ENCODE measurements around the gene STRN3.
"Not testable (repeated sequence)": the region's sequence is repeated elsewhere in the genome, so short reads cannot be mapped to it uniquely, and the experiment has no call there.

STRN3 gene, protein sequence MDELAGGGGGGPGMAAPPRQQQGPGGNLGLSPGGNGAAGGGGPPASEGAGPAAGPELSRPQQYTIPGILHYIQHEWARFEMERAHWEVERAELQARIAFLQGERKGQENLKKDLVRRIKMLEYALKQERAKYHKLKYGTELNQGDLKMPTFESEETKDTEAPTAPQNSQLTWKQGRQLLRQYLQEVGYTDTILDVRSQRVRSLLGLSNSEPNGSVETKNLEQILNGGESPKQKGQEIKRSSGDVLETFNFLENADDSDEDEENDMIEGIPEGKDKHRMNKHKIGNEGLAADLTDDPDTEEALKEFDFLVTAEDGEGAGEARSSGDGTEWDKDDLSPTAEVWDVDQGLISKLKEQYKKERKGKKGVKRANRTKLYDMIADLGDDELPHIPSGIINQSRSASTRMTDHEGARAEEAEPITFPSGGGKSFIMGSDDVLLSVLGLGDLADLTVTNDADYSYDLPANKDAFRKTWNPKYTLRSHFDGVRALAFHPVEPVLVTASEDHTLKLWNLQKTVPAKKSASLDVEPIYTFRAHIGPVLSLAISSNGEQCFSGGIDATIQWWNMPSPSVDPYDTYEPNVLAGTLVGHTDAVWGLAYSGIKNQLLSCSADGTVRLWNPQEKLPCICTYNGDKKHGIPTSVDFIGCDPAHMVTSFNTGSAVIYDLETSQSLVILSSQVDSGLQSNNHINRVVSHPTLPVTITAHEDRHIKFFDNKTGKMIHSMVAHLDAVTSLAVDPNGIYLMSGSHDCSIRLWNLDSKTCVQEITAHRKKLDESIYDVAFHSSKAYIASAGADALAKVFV

GRCh38 chr14:31026077-31026449 is at the start of gene STRN3:
TSS of gene STRN3 (minus strand) at chr14:31026379. CDS start at chr14:31026185, 194 bp downstream.
- no peak for DNase-seq

DNA sequence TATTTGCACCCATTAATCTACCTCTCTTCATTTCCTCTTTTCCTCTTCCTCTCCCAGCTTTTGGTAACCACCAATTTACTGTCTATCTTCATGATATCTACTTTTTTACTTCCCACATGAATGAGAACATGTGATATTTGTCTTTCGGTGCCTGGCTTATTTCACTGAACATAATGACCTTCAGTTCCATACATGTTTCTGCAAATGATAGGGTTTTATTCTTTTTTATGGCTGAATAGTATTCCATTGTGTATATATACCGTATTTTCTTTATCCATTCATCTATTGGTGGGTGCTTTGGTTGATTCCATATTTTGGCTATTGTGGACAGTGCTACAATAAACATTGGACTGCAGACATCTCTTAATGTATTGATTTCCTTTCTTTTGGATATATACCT is 49.0 kb upstream of the STRN3 start:
- DNase-seq = no peak

DNA sequence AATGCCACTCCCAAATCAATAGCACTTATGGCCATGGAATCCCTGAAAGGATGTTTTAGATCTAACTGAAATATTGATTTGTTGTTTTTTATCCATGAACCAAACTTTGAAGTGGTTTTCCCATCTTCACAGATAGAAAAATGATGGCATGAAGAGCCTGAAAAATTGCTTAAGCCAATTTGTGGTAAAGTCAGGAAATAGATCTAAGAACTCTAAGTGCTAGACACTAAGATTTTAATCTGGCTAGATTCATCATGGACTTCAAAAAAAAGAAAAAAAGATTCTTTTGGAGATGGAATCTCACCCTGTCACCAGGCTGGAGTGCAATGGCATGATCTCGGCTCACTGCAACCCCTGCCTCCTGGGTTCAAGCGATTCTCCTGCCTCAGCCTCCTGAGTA is 45.0 kb upstream of the STRN3 start:
- DNase-seq = no peak

- DNase-seq = no peak
Observed at GRCh38 chr14:31070431-31070830, 44.3 kb upstream of the STRN3 start.

DNA sequence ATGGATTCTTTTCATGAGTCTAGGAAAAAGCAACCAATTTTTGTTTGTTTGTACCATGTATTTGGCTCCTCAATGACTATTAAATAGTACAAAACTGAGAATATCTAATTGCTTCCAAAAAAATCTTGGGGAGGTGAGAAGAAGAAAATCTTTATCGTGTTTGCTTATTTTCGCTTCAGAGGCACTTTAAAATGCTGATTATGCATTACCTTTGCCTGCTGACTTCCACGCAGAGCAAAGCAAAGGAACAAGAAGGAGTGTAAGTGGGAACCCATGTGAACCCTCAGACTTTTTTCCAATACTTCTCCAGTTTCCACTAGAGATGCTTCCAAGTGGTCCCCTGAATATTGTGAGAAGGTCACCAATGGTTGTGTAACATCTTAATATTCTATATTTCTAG is 43.2 kb upstream of the STRN3 start:
- no peak for DNase-seq

DNA sequence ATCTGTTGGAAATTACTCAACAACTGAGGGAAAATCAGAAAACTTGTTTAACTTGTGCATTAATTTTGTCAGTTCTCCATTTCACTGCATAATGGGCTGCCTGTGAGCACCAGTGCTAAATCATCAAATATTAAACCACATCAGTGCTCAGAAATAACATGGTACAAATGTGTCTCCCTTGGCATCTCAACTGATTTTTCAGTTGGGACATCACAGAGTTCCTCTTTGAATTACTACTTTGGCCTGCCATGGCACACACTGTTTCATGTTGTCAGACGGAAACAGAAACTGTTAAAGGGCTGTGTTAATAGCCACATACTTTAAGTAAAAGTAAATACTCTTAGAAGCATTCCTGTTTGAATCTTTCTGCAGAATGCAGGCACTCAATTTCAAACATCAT is 42.1 kb upstream of the STRN3 start:
- no peak for DNase-seq

GRCh38 chr14:31062908-31063307 is 36.7 kb upstream of the STRN3 start:
- DNase-seq = not testable (repeated sequence)

GRCh38 chr14:31060253-31060875 is 34.2 kb upstream of the STRN3 start:
- DNase-seq = no peak

DNA sequence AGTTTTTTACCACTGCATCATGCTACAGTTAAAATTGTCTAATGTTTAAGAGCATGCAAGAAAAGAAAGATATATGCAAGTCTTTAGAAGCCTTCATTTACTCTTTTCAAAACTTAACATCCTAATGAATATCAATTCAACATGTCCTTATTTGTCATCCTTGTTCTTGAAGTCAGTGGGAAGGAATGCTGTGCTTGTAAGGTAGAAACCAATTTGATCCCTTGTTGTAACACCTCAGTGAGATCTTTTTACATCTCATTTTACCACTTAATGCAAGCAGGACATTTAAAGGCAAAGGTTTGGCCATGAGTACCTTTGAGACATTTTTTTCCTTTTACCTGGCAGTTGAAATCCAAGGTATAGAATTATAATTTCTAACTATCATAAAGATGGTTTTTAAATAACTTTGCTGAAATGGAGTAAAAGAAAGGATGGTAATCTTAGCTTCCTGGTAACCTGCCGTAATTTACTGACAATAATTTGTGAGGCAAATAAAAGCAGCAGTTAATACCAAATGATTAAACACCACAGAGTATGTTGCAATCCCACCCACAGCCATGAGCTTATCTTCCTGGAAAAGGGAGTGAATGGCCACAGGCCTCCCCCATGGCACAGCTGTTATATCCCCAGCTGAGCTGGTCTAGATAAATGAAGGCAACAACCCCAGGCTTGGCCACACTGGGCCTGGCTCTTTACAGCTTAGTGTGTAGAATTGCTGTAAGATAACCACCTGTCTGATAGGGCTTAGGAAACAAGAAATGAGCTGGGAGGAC is 33.2 kb upstream of the STRN3 start:
- no peak for DNase-seq

DNA sequence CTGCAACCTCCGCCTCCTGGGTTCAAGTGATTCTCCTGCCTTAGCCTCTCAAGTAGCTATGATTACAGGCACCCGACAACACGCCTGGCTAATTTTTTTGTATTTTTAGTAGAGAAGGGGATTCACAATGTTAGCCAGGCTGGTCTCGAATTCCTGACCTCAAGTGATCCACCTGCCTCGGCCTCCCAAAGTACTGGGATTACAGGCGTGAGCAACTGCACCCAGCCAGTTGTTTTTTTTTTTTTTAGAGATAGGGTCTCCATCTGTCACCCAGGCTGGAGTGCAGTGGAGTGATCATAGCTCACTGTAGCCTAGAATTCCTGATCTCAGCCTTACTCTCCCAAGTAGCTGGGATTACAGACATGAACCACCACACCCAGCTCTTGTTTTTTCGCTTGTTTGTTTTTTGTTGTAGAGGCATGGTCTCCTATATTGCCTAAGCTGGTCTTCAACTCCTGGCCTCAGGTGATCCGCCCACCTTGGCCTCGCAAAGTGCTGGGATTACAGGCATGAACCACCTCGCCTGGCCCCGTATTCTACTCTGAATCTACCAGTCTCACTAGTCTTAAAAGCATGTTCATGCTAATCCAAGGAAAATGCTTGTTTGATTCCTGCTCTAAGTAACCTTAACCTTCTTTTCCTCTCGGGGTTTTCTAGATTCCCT is 31.7 kb upstream of the STRN3 start:
- no peak for DNase-seq

DNA sequence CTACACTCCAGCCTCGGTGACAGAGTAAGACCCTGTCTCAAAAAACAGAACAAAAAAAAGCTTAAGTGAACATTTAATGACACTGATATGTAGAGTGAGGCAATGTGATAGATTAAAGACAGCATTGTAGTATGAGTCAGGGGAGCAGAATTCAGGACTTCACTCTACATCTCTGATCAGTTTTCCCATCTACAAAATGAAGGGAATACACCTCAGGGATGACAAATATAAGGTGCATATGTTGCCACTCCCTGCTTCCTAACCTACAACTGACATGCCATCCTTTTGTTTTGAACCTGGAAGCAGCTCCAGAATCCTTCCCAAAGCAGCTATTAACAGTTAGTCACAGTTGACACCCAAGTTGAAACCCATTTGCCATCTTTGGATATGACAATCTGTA is 30.9 kb upstream of the STRN3 start:
- DNase-seq = no peak

DNA sequence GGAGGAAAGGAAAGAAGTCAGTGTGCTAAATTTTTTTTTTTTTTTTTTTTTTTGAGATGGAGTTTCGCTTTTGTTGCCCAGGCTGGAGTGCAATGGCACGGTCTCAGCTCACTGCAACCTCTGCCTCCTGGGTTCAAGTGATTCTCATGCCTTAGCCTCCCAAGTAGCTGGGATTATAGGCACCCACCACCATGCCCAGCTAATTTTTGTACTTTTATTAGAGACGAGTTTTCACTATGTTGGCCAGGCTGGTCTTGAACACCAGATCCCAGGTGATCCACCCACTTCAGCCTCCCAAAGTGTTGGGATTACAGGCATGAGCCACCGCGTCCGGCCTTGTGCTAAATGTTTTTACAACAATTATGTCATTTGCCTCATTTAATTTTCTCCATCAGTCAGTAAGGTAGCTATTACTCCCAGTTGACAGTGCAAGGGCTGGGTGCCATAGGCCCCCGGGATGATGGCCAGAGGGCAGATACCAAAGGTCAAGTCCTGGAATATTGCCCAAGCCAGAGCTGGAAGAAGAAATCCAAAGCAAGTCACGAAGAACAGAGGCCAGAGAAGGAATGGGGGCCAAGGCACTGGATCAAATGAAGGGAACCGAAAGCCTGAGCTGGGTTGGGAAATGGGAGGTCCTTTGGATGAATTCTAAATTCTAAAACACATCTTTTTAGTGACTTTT is 26.9 kb upstream of the STRN3 start:
- DNase-seq = not testable (repeated sequence)

- DNase-seq = no peak
Observed at GRCh38 chr14:31051511-31051910, 25.3 kb upstream of the STRN3 start.

GRCh38 chr14:31051023-31051422 is 24.8 kb upstream of the STRN3 start:
- DNase-seq = no peak

DNA sequence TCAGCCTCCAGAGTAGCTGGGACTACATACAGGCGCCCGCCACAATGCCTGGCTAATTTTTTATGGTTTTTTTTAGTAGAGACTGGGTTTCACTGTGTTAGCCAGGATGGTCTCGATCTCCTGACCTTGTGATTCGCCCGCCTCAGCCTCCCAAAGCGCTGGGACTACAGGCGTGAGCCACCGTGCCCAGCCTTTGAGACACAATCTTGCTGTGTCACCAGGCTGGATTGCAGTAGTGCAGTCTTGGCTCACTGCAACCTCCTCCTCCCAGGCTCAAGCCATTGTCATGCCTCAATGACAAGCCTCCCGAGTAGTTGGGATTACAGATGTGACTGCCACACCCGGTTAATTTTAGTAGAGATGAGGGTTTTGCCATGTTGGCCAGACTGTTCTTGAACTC is 21.3 kb upstream of the STRN3 start:
- DNase-seq = no peak

- DNase-seq = no peak
Observed at GRCh38 chr14:31045501-31046080, 19.4 kb upstream of the STRN3 start.

DNA sequence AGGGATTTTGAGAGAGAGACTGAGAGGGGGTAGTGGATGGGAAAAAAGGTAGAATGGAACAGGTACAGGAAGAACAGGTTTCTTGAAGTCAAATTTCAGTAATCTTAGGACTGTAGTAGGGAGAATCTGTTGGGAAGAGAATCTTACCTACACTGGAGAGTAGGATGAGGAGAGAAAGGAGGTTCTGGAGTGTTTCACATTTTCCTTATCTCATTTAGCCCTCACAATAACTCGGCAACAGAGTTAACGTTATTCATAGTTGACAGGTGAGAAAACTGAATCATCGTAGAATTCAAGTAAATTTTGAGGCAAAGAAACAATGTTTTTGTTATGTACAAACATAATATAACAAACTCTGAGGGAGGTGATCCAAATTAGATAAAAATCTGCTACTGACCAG is 17.2 kb upstream of the STRN3 start:
- DNase-seq = no peak

GRCh38 chr14:31042893-31043292 is 16.7 kb upstream of the STRN3 start:
- DNase-seq = not testable (repeated sequence)

DNA sequence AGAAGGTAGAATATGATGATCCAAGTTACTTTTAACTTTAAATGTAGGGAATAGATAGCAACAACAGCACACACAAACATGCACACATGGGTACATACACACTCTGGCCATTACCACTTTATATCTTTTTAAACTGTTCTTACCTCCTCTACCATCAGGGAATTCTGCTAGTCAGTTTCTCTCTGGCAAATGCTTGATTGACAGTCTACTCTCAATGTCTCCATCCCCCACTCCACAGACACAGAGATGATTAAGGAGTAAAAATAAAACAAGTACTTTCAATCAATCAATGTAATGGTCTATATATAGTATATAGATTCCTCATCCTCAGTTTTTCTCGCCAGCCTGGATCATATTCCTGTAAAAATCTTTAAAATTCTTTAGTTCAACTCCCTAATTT is 16.1 kb upstream of the STRN3 start:
- no peak for DNase-seq

DNA sequence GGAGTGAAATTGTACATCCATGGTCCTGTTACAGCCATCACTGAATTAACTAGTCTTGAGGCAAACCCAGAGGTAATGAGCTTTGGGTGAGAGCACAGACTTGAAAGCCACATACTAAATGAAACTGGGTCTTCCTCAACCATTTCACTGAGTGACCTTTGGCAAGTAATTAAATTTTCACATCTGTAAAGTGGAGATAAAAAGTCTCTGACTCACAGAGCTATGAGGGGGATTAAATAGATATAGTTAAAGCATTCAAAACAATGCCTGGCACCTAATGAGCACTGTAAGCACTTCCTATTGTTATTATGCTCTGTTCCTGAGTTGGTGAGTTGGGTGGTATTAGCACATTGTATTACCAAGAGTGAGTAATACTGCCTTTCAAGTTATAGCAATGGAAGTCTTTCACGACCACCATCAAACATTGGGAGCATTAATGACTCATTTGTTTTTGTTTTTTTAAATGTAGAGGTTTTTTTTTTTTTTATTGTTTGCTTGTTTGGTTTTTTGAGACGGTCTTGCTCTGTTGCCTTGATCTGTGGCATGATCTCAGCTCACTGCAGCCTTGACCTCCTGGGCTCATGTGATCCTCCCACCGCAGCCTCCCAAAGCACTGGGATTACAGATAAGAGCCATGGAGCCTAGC is 12.5 kb upstream of the STRN3 start:
- DNase-seq = no peak

DNA sequence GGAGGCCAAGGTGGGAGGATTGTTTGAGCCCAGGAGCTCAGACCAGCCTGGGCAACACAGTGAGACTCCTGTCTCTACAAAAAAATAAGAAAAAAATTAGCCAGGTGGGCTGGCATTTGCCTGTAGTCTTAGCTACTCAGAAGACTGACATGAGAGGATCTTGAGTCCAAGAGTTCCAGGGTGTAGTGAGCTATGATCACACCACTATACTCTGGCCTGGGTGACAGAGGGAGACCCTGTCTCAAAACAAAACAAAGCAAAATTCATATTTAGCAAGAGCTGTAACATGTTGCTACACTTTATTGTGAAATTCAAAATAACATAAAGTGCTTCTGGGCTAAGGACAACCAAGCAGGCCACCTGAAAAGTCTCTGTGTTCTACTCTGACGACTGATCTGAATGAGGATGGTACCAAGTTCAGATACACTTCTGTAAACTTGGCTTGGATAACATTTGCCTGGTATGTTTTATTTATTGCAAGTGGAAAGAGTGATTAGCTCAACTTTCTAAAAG is 11.6 kb upstream of the STRN3 start:
- DNase-seq = no peak
